K562 (cell line): Measurements from ENCODE around the gene TADA2A. TPM values are rescaled to one million over a fixed set of nuclear protein-coding genes. Genes with fewer than 3 reads are reported as not detected.
A peak's percentile ranks its signal among the peaks of the same experiment; 100 is the strongest.

Source experiments
- PML ChIP-seq: IDR thresholded peaks from 2 replicates; pipeline ENCODE4 v1.6.1; 2012; ENCODE audit warnings: low read length, inconsistent platforms
- SP1 ChIP-seq: sonication (generic); formaldehyde crosslinking; IDR thresholded peaks from 2 replicates; pipeline ENCODE4 v1.8.1; 2022; ENCODE audit warnings: mild to moderate bottlenecking, missing genetic modification reagents
- ZNF134 ChIP-seq: fragments of 250-450 bp; sonication (Bioruptor Pico); conservative IDR thresholded peaks from 2 replicates; pipeline ENCODE4 v1.4.0; 2020
- ZNF561 ChIP-seq: fragments of 450-650 bp; formaldehyde crosslinking; conservative IDR thresholded peaks from 2 replicates; pipeline ENCODE4 v1.4.0; 2020; ENCODE audit warnings: mild to moderate bottlenecking, moderate library complexity
- polyA plus RNA-seq, 8 experiments: library from polyadenylated mRNA; depleted of rRNA in 4 of 8; stranded (reverse) in 5 of 8; unstranded in 3 of 8; fragments of >200 nt; fragmentation: Nextera tagmentation in 2 of 8; fragmentation: Illumina TruSeq in 1 of 8; extraction: Ambion mirVana in 2 of 8; extraction: Trizol in 1 of 8; gene quantifications; 2 replicates each; pipeline versions ENCODE4 v1.2.1 to v1.2.3, GENCODE V29; 2011 to 2014; ENCODE audit warnings: inconsistent platforms in 1 of 8, missing spikeins in 1 of 8
- total RNA-seq, 7 experiments: library from RNA; depleted of rRNA in 6 of 7; stranded (reverse); fragments of >200 nt in 6 of 7; fragmentation: Illumina TruSeq in 2 of 7; extraction: Trizol in 2 of 7; gene quantifications; 2 replicates each; pipeline versions ENCODE4 v1.2.1 to v1.2.3, GENCODE V29; 2011 to 2021; ENCODE audit warnings: low replicate concordance in 1 of 7
- TF ChIP-seq, protein P1 (sequence below): IDR thresholded peaks from 2 replicates; pipeline ENCODE4 v1.6.1; 2011; ENCODE audit warnings: borderline replicate concordance, low read depth, mild to moderate bottlenecking, moderate library complexity, low read length; ENCODE audit not compliant: insufficient read depth, poor library complexity, severe bottlenecking
- TF ChIP-seq, protein P2 (sequence below): fragments of 450-650 bp; IDR thresholded peaks from 2 replicates; pipeline ENCODE4 v1.6.1; 2017; ENCODE audit warnings: antibody characterized with exemption
- TF ChIP-seq, protein P3 (sequence below): fragments of 450-650 bp; formaldehyde crosslinking; IDR thresholded peaks from 2 replicates; pipeline ENCODE4 v1.4.0; 2022; ENCODE audit warnings: missing genetic modification characterization
- TF ChIP-seq, protein P4 (sequence below): fragments of 250-450 bp; sonication (Bioruptor Pico); IDR thresholded peaks from 2 replicates; pipeline ENCODE4 v1.5.0; 2020; ENCODE audit warnings: mild to moderate bottlenecking

TADA2A gene
- total and polyA plus RNA-seq, 9 of the 15 experiments (the other 6 are each of a cell fraction or from before 2014, with no cell fraction given): 13.8 to 37.7 (median 25.0) TPM

DNA sequence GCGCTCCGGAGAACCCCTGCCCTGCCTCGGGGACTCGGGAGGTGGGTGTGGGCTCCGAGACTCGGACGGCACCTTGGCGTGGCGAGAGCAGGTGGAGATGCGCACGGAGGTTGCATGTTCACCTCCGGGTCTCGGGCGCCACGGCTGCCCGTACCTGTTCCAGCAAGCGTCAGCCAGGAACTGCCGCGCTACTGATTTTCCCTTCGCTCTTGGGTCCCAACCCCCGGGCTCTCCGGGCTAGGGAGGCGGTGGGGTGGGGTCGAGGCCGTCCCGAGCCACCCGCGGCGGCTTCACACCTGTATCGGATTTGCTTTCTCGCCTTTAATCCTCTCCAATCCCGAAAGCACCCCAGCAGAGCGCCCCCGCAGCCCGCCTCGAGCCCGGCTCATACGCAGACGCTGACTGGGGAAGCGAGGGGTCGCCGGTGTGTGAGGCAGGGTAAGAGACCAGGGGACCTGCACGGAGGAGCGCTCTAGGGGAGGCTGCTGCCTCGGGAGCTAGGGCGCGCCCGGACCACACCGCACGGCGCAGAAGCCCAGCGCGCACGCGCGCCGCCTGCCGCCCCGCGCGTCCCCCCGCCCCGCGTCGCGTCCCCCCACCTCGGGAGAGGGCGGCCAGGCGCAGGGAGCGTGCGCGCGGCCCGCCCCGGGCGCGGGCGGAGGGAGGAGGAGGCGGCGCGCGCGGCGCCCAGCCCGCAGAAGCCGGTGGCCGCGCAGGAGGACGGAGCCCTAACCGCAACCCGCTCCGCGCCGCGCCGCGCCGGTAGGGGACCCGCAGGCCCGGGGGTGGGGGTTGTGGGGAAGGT is 82.7 kb downstream of the TADA2A start, which contains the start of gene DUSP14 (continued):
- TF ChIP-seq, protein P1, sequence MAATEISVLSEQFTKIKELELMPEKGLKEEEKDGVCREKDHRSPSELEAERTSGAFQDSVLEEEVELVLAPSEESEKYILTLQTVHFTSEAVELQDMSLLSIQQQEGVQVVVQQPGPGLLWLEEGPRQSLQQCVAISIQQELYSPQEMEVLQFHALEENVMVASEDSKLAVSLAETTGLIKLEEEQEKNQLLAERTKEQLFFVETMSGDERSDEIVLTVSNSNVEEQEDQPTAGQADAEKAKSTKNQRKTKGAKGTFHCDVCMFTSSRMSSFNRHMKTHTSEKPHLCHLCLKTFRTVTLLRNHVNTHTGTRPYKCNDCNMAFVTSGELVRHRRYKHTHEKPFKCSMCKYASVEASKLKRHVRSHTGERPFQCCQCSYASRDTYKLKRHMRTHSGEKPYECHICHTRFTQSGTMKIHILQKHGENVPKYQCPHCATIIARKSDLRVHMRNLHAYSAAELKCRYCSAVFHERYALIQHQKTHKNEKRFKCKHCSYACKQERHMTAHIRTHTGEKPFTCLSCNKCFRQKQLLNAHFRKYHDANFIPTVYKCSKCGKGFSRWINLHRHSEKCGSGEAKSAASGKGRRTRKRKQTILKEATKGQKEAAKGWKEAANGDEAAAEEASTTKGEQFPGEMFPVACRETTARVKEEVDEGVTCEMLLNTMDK: peak; percentile 83
- TF ChIP-seq, protein P2, sequence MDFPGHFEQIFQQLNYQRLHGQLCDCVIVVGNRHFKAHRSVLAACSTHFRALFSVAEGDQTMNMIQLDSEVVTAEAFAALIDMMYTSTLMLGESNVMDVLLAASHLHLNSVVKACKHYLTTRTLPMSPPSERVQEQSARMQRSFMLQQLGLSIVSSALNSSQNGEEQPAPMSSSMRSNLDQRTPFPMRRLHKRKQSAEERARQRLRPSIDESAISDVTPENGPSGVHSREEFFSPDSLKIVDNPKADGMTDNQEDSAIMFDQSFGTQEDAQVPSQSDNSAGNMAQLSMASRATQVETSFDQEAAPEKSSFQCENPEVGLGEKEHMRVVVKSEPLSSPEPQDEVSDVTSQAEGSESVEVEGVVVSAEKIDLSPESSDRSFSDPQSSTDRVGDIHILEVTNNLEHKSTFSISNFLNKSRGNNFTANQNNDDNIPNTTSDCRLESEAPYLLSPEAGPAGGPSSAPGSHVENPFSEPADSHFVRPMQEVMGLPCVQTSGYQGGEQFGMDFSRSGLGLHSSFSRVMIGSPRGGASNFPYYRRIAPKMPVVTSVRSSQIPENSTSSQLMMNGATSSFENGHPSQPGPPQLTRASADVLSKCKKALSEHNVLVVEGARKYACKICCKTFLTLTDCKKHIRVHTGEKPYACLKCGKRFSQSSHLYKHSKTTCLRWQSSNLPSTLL: no peak
- TF ChIP-seq ZNF134 (CRISPR knock-in tag) (no peak), SP1 (CRISPR knock-in tag) (no peak), ZNF561 (CRISPR knock-in tag) (no peak), PML (peak; percentile 31; the same call in 1 of the 2 replicates)
- TF ChIP-seq, protein P3, sequence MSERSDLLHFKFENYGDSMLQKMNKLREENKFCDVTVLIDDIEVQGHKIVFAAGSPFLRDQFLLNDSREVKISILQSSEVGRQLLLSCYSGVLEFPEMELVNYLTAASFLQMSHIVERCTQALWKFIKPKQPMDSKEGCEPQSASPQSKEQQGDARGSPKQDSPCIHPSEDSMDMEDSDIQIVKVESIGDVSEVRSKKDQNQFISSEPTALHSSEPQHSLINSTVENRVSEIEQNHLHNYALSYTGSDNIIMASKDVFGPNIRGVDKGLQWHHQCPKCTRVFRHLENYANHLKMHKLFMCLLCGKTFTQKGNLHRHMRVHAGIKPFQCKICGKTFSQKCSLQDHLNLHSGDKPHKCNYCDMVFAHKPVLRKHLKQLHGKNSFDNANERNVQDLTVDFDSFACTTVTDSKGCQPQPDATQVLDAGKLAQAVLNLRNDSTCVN (CRISPR knock-in tag): no peak
- TF ChIP-seq, protein P4, sequence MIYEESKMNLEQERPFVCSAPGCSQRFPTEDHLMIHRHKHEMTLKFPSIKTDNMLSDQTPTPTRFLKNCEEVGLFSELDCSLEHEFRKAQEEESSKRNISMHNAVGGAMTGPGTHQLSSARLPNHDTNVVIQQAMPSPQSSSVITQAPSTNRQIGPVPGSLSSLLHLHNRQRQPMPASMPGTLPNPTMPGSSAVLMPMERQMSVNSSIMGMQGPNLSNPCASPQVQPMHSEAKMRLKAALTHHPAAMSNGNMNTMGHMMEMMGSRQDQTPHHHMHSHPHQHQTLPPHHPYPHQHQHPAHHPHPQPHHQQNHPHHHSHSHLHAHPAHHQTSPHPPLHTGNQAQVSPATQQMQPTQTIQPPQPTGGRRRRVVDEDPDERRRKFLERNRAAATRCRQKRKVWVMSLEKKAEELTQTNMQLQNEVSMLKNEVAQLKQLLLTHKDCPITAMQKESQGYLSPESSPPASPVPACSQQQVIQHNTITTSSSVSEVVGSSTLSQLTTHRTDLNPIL (CRISPR knock-in tag): no peak
